Fibroblast of villous mesenchyme (primary cell): ENCODE results near the gene ZNF683. TPM values are rescaled to one million over a fixed set of nuclear protein-coding genes. Genes with fewer than 3 reads are reported as not detected.

ENCODE experiments used
- DNase-seq: peaks from one replicate; pipeline ENCODE4 v3.0.0-alpha.2; 2010; ENCODE audit warnings: low read depth
- H3K4me3 ChIP-seq: 2 replicates; pipeline ENCODE4 v1.5.1; 2011; ENCODE audit warnings: low read depth, mild to moderate bottlenecking, low read length
- CTCF ChIP-seq: IDR thresholded peaks from 2 replicates; pipeline ENCODE4 v1.5.1; 2012; ENCODE audit warnings: low read depth, mild to moderate bottlenecking, low read length; ENCODE audit not compliant: insufficient read depth
- total RNA-seq: library from RNA; depleted of rRNA; stranded (reverse); fragments of >200 nt; gene quantifications from 2 replicates; pipeline ENCODE4 v1.2.3, GENCODE V29; 2012

Gene ZNF683
- total RNA-seq, 1 donor: not detected

GRCh38 chr1:26352338-26352679 lies 20.2 kb downstream of the ZNF683 start:
- DNase-seq: no peak
- no peak overlapping the region for H3K4me3 ChIP-seq
- no peak for TF ChIP-seq CTCF

- H3K4me3 ChIP-seq: no peak overlapping the region
- TF ChIP-seq CTCF: no peak
- no peak for DNase-seq
These were observed 20.8 kb downstream of the ZNF683 start for GRCh38 chr1:26351590-26352337.

GRCh38 chr1:26350701-26351589 lies 21.6 kb downstream of the ZNF683 start:
- DNase-seq: peak; percentile 17
- TF ChIP-seq CTCF: no peak
- no peak overlapping the region for H3K4me3 ChIP-seq

- DNase-seq: no peak
- no peak for TF ChIP-seq CTCF
These were observed 22.2 kb downstream of the ZNF683 start for GRCh38 chr1:26350343-26350700.

GRCh38 chr1:26349877-26350244 lies 22.7 kb downstream of the ZNF683 start:
- no peak for DNase-seq
- no peak overlapping the region for H3K4me3 ChIP-seq
- no peak for TF ChIP-seq CTCF

More at GRCh38 chr1:26350343-26350700, 22.2 kb downstream of the ZNF683 start:
- H3K4me3 ChIP-seq: no peak overlapping the region

GRCh38 chr1:26349188-26349876 lies 23.2 kb downstream of the ZNF683 start:
- peak; percentile 78 for DNase-seq
- no peak overlapping the region for H3K4me3 ChIP-seq
- TF ChIP-seq CTCF: no peak
